Measurements from ENCODE around the gene ARHGEF2.

ARHGEF2 gene

GRCh38 chr1:155974208-155975115 lies 3.9 kb downstream of the ARHGEF2 start:
- DNase-seq (ENCODE audit: low read depth): no peak
- peak overlapping the region; percentile 69 for H3K4me3 ChIP-seq (ENCODE audit: low read depth, low read length)

DNA sequence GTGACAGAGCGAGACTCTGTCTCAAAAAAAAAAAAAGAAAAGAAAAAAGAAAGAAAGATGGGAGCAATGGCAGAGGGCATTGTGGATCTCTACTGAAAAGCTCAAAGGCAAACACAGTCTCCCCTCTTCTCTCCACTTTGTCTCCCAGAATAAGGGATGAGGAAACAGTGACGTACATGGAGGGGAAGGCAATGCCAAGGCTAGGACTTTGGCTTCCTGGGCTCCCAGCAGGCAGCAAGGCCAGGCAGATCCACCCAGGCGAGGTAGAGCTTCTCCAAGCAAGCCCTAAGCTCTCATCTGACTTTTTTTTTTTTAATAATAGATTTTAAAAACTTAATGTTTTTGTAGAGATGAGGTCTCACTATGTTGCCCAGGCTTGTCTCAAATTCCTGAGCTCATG lies 4.6 kb downstream of the ARHGEF2 start:
- no peak overlapping the region for H3K4me3 ChIP-seq (ENCODE audit: low read depth, low read length)
- DNase-seq (ENCODE audit: low read depth): no peak

DNA sequence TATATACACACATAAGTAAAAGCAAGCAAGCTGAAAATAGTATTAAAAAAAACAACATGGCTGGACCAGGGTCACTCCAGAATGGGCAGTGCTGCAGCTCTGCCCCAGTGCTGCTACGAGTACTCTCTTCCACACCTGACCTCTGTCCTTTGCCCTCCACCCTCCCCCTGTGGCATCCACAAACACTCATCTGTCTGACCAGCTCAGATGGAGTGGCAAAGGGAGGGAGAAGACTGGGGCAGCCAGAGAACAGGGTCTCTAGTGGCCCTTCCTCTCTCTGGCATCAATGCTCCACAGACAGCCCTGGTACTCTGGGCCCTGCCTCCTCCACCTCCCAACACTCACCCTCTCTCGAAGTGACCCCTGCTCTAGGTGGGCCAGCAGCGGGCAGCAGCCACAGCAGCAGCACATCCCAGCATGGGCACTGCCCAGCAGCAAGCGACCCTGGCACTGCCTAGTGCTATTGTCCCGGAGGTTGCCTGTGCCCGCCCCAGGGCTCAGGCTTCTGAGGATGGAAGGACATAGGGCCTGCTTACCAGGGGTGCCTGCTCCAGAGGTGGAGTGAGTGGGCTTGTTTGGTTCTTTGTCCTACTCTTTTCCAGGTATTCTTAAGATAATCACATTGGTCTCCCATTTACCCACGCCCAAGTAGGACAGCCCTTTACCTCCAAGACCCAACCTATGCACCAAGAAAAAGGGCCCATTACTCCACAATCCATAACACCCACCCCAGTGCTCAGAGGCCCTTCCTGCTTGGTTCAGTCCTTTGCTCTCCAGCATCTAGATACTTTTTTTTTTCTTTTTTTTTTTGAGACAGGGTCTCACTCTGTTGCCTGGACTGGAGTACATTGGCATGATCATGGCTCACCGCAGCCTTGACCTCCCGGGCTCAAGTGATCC lies 6.2 kb downstream of the ARHGEF2 start:
- no peak overlapping the region for H3K4me3 ChIP-seq (ENCODE audit: low read depth, low read length)
- no peak for DNase-seq (ENCODE audit: low read depth)

- no peak overlapping the region for H3K4me3 ChIP-seq (ENCODE audit: low read depth, low read length)
These were observed 7.7 kb downstream of the ARHGEF2 start for GRCh38 chr1:155970531-155971167.

GRCh38 chr1:155969377-155969791 lies 9.0 kb downstream of the ARHGEF2 start:
- DNase-seq (ENCODE audit: low read depth): no peak
- no peak overlapping the region for H3K4me3 ChIP-seq (ENCODE audit: low read depth, low read length)

More at GRCh38 chr1:155970531-155971167, 7.7 kb downstream of the ARHGEF2 start:
- peak; percentile 60 for DNase-seq (ENCODE audit: low read depth)

GRCh38 chr1:155968670-155969069 lies 9.7 kb downstream of the ARHGEF2 start:
- H3K4me3 ChIP-seq (ENCODE audit: low read depth, low read length): no peak overlapping the region
- peak; percentile 76 for DNase-seq (ENCODE audit: low read depth)

DNA sequence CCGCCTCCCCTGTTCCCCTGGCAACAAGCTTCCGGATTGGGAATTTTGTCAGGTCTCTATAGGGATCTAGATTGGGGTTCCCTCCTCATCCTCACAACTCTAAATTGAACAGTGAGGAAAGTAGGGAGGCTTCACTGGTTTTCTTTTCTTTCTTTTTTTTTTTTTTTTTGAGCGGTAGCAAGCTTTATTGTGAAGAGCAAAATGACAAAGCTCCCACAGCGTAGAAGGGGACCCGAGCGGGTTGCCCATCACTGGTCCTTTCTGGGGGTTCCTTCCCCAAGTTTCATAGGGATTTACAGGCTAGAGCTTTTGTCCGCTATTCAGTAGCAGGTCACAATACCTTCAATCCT lies 10.3 kb downstream of the ARHGEF2 start:
- H3K4me3 ChIP-seq (ENCODE audit: low read depth, low read length): peak overlapping the region; percentile 20

GRCh38 chr1:155967341-155968050 lies 10.9 kb downstream of the ARHGEF2 start:
- no peak overlapping the region for H3K4me3 ChIP-seq (ENCODE audit: low read depth, low read length)
- no peak for DNase-seq (ENCODE audit: low read depth)

More for the DNA sequence above, 10.3 kb downstream of the ARHGEF2 start:
- no peak for DNase-seq (ENCODE audit: low read depth)

DNA sequence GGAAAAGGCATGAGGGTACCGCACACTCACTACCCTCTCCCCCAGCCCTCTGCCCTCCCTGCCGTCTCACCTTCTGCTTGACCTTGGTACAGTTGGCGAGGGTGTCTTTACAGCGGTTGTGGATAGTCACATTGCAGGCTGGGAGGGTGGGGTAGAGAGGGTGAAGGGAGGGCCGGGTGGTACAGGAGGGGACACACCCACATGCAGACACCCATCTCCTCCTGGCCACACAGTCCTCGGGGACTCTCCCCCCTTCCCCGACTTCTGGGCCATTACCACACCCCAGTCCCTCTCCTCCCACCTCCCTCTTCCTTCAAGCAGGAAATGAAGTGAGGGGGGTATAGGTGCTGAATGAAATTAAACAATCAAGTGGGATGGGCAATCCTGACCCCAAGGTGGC lies 11.6 kb downstream of the ARHGEF2 start:
- no peak for DNase-seq (ENCODE audit: low read depth)
- H3K4me3 ChIP-seq (ENCODE audit: low read depth, low read length): no peak overlapping the region

GRCh38 chr1:155966135-155966534 lies 12.2 kb downstream of the ARHGEF2 start:
- no peak overlapping the region for H3K4me3 ChIP-seq (ENCODE audit: low read depth, low read length)
- no peak for DNase-seq (ENCODE audit: low read depth)

DNA sequence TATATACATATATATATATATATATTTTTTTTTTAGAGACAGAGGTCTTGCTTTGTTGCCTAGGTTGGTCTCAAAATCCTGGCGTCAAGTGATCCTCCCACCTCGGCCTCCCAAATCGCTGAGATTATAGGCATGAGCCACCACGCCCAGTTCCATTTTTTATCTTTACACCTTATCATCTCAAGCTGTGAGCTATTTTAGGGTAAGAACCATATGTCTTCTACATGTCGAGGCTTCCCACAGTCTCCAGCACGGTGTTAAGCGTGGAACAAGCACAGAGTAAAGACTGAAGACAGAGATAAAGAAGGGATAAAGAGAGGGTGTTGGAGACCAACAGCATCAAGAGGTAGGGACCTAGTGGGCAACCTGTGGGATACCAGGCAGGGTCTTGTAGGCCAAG lies 14.2 kb downstream of the ARHGEF2 start:
- DNase-seq (ENCODE audit: low read depth): no peak
- no peak overlapping the region for H3K4me3 ChIP-seq (ENCODE audit: low read depth, low read length)

GRCh38 chr1:155962599-155963211 lies 15.6 kb downstream of the ARHGEF2 start:
- DNase-seq (ENCODE audit: low read depth): no peak
- H3K4me3 ChIP-seq (ENCODE audit: low read depth, low read length): no peak overlapping the region

DNA sequence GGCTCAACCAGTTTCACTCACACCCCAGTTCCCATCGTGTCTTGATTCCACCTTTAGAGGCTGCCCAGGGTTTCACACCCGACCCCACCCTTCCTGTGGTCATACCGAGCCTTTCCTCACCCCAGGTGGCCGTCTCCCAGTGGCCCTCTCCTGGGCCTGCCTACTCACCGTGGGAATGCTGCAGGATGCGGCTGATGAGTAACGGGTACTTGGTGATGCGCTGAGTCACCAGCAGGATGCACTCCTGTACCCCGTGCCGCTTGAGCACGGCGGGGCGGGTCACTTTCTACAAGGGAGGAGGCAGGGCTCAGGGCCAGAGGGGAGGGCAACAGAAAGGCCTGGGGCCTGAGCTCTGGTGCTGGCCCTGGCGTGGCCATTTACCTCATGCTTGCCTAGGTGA lies 16.4 kb downstream of the ARHGEF2 start:
- H3K4me3 ChIP-seq (ENCODE audit: low read depth, low read length): no peak overlapping the region
- DNase-seq (ENCODE audit: low read depth): peak; percentile 88

DNA sequence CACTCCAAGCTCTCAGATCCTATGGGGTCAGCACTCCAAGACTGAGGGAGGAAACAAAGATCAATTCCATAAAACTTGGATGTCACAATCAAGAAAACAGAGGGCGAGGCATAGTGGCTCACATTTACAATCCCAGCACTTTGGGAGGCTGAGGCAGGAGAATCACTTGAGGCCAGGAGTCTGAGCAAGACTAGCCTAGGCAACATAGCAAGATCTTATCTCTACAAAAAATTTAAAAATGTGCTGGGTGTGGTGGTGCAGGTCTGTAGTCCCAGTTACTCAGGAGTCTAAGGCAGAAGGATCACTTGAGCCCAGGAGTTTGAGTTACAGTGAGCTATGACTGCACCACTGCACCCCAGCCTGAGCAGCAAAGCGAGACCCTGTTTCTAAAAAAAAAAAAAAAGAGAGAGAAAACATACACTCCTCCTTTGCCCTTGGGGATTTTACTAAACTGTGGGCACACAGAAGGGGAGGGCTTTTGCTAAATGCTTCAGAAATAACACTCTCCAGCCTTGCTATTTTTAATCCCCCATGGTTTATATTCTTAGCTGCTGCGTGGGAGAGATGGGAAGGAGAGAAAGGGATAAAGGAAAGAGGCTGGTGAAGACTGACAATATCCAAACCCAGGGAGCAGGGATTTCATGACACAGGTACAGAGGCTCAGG lies 18.1 kb downstream of the ARHGEF2 start:
- H3K4me3 ChIP-seq (ENCODE audit: low read depth, low read length): no peak overlapping the region
- DNase-seq (ENCODE audit: low read depth): no peak

DNA sequence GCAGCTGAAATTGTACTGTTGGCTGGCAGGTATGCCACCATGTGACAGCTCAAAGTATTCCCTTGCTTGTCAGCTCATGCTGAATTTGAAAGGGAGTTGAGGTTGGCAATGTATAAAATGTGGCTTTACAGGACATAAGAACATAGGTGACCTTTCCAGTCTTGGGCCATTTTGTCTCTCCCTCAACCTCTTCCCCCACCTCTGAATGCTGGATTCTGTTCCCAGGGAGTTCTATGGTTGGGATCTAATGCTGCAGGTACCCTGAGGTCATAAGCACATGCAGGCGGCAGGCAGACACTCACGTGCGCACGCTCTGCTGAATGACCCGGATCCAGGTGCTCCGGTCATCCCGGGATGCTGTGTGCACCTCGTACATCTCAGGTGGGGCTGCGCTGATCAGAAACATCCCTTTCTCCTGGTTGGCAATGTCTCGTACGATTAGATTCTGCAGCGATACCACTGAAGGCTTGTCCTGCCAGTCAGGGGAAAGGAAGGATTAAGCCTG lies 20.9 kb downstream of the ARHGEF2 start:
- no peak overlapping the region for H3K4me3 ChIP-seq (ENCODE audit: low read depth, low read length)
- DNase-seq (ENCODE audit: low read depth): no peak

GRCh38 chr1:155954645-155955044 lies 23.7 kb downstream of the ARHGEF2 start:
- DNase-seq (ENCODE audit: low read depth): no peak
- no peak overlapping the region for H3K4me3 ChIP-seq (ENCODE audit: low read depth, low read length)

DNA sequence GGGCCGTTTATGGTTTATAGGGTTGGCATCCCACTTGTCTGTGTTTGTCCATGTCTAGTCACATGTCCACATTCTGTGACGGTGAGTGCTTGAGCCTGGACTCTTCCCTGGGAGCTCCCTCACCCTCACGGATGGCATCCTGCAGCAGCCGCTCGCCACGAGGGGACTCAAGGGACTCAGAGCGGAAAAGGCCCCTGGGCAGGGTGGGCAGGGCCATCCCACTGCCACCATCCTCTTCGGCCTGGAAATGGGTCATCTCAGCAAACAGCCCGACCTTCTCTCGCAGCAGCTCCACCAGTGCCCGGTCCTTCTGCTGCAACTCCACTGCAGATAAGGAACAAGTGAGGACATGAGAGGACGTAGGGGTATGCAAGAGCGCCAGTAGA lies 25.8 kb downstream of the ARHGEF2 start:
- no peak for DNase-seq (ENCODE audit: low read depth)
- H3K4me3 ChIP-seq (ENCODE audit: low read depth, low read length): no peak overlapping the region

- H3K4me3 ChIP-seq (ENCODE audit: low read depth, low read length): no peak overlapping the region
- DNase-seq (ENCODE audit: low read depth): no peak
These were observed 26.4 kb downstream of the ARHGEF2 start for GRCh38 chr1:155951753-155952504.

All from skeletal muscle cell (primary cell).